ENCODE results near the gene TBCB.
A peak's percentile ranks its signal among the peaks of the same experiment; 100 is the strongest.

TBCB gene

DNA sequence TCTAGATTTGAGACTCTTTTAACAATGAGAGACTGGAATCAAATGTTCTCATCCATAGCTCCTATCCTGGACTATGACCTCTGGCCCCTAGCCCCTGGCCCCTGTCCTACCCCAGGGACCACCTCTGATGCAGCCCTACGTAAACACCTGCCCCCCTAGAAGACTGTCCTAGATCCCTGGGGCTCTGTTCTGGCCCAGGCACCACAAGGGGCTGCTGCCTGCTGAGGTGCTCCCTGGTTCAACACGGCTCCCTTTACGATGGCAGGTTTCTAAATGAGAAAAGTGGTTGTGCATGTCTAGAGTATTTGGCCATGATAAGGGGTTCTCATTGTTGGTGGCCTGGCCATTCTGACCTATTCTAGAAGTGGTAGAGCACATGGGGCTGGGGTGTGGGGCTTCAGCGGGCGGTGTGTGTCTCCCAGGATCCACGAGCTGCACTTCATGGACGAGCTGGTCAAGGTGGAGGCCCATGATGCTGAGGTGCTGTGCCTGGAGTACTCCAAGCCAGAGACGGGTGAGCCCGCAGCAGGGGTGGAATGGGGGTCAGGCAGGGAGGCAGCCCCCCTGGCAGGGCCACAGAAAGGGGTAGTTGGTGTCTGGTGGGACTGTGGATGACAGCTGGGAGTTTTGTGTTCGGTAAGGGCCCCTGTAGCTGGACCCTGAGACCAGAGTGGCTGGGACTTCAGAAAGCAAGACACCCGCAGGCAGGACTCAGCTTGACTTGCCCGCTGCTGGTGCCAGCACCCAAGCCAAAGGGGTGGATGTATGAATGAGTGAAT, 30.8 kb upstream of the TBCB start:
- Histone ChIP-seq H3K4me1 (ENCODE audit: control insufficient read depth, insufficient read depth, low read length) (no peaks in the 10 kb centered on the region), H3K9me3 (ENCODE audit: control insufficient read depth, insufficient read depth, low read depth, low read length) (no peaks in the 10 kb centered on the region), H3K36me3 (ENCODE audit: control insufficient read depth in 2 of 2, insufficient read depth in 1 of 2, low read length in 2 of 2) (peaks cover 81 to 96% of the 10 kb centered on the region in 2 experiments), H3K27ac (ENCODE audit: extremely low read depth, low read depth, low read length) (no peak overlapping the region), H3K4me3 (ENCODE audit: low read depth, low read length) (no peak overlapping the region)
- ChIA-PET POLR2A (interaction anchor here (1.4 kb wide), 1 partner anchor 24 kb away, joined by 3 read pairs; no protein-coding TSS in a partner anchor), CTCF (interaction anchor here (0.6 to 2.5 kb wide), 4 partner anchors 23 to 1095 kb away, joined by 3 to 8 read pairs (median 4); no protein-coding TSS in a partner anchor)
- TF ChIP-seq ZNF600 (tag by site-specific recombination; IDR thresholded peaks at IDR 0.05) (peak; percentile 65), ZNF548 (tag by site-specific recombination; IDR thresholded peaks at IDR 0.05) (no peak), ZIC2 (tag by site-specific recombination; IDR thresholded peaks at IDR 0.05) (peak; percentile 78), GLIS2 (tag by site-specific recombination; IDR thresholded peaks at IDR 0.05) (peak; percentile 33; the same call in 1 of the 2 replicates)
- TF ChIP-seq, protein P1, sequence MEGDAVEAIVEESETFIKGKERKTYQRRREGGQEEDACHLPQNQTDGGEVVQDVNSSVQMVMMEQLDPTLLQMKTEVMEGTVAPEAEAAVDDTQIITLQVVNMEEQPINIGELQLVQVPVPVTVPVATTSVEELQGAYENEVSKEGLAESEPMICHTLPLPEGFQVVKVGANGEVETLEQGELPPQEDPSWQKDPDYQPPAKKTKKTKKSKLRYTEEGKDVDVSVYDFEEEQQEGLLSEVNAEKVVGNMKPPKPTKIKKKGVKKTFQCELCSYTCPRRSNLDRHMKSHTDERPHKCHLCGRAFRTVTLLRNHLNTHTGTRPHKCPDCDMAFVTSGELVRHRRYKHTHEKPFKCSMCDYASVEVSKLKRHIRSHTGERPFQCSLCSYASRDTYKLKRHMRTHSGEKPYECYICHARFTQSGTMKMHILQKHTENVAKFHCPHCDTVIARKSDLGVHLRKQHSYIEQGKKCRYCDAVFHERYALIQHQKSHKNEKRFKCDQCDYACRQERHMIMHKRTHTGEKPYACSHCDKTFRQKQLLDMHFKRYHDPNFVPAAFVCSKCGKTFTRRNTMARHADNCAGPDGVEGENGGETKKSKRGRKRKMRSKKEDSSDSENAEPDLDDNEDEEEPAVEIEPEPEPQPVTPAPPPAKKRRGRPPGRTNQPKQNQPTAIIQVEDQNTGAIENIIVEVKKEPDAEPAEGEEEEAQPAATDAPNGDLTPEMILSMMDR (tag by site-specific recombination; IDR thresholded peaks at IDR 0.05) = no peak
- TF ChIP-seq, protein P2, sequence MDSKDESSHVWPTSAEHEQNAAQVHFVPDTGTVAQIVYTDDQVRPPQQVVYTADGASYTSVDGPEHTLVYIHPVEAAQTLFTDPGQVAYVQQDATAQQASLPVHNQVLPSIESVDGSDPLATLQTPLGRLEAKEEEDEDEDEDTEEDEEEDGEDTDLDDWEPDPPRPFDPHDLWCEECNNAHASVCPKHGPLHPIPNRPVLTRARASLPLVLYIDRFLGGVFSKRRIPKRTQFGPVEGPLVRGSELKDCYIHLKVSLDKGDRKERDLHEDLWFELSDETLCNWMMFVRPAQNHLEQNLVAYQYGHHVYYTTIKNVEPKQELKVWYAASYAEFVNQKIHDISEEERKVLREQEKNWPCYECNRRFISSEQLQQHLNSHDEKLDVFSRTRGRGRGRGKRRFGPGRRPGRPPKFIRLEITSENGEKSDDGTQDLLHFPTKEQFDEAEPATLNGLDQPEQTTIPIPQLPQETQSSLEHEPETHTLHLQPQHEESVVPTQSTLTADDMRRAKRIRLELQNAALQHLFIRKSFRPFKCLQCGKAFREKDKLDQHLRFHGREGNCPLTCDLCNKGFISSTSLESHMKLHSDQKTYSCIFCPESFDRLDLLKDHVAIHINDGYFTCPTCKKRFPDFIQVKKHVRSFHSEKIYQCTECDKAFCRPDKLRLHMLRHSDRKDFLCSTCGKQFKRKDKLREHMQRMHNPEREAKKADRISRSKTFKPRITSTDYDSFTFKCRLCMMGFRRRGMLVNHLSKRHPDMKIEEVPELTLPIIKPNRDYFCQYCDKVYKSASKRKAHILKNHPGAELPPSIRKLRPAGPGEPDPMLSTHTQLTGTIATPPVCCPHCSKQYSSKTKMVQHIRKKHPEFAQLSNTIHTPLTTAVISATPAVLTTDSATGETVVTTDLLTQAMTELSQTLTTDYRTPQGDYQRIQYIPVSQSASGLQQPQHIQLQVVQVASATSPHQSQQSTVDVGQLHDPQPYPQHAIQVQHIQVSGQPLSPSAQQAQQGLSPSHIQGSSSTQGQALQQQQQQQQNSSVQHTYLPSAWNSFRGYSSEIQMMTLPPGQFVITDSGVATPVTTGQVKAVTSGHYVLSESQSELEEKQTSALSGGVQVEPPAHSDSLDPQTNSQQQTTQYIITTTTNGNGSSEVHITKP (tag by site-specific recombination; IDR thresholded peaks at IDR 0.05) = peak; percentile 73

DNA sequence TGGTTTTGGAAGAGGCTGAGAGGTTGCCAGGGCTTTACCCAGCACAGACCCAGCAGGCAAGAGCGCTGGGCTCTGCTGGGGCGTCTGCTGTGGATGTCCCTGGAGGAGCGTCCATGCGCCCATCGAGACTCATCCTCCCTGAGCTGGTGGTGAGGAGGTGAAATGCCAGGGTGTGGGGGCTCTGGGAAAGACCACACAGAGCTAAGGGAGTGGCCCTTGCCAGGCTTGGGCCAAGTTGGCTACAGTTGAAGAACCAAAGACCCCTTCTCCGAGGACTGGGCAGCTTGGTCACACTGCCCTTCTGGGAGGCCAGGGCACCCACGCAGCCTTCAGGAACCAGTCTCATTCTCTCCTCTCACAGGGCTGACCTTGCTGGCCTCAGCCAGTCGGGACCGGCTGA, 28.9 kb upstream of the TBCB start:
- Histone ChIP-seq H3K27ac (ENCODE audit: extremely low read depth, low read depth, low read length) (peak overlapping the region; percentile 22; the same call in 1 of the 2 replicates), H3K4me1 (ENCODE audit: control insufficient read depth, insufficient read depth, low read length) (no peaks in the 10 kb centered on the region), H3K9me3 (ENCODE audit: control insufficient read depth, insufficient read depth, low read depth, low read length) (no peaks in the 10 kb centered on the region), H3K36me3 (ENCODE audit: control insufficient read depth in 2 of 2, insufficient read depth in 1 of 2, low read length in 2 of 2) (peaks cover 91 to 97% of the 10 kb centered on the region in 2 experiments), H3K4me3 (ENCODE audit: low read depth, low read length) (no peak overlapping the region)
- ChIA-PET POLR2A (no interaction called here), CTCF (interaction anchor here (0.7 to 1.0 kb wide), 2 partner anchors 9 to 42 kb away, joined by 3 to 4 read pairs; no protein-coding TSS in a partner anchor)
- TF ChIP-seq ZFP41 (tag by site-specific recombination; IDR thresholded peaks at IDR 0.05; ENCODE audit: borderline replicate concordance) (no peak), SCRT1 (tag by site-specific recombination; IDR thresholded peaks at IDR 0.05; ENCODE audit: borderline replicate concordance) (no peak), ZNF211 (tag by site-specific recombination; IDR thresholded peaks at IDR 0.05; ENCODE audit: low read depth) (no peak), WT1 (tag by site-specific recombination; IDR thresholded peaks at IDR 0.05) (no peak), ZNF707 (tag by site-specific recombination; IDR thresholded peaks at IDR 0.05) (no peak), ZNF114 (tag by site-specific recombination; IDR thresholded peaks at IDR 0.05) (no peak), ZNF311 (tag by site-specific recombination; IDR thresholded peaks at IDR 0.05; ENCODE audit: borderline replicate concordance) (no peak), ZNF184 (tag by site-specific recombination; IDR thresholded peaks at IDR 0.05) (no peak), ZNF354C (tag by site-specific recombination; IDR thresholded peaks at IDR 0.05; ENCODE audit: borderline replicate concordance, low read depth) (no peak), ZNF660 (tag by site-specific recombination; IDR thresholded peaks at IDR 0.05) (no peak), ZNF626 (tag by site-specific recombination; IDR thresholded peaks at IDR 0.05) (no peak)
- TF ChIP-seq, protein P3, sequence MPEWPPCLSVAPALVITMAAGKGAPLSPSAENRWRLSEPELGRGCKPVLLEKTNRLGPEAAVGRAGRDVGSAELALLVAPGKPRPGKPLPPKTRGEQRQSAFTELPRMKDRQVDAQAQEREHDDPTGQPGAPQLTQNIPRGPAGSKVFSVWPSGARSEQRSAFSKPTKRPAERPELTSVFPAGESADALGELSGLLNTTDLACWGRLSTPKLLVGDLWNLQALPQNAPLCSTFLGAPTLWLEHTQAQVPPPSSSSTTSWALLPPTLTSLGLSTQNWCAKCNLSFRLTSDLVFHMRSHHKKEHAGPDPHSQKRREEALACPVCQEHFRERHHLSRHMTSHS (tag by site-specific recombination; IDR thresholded peaks at IDR 0.05) = no peak
- TF ChIP-seq, protein P4, sequence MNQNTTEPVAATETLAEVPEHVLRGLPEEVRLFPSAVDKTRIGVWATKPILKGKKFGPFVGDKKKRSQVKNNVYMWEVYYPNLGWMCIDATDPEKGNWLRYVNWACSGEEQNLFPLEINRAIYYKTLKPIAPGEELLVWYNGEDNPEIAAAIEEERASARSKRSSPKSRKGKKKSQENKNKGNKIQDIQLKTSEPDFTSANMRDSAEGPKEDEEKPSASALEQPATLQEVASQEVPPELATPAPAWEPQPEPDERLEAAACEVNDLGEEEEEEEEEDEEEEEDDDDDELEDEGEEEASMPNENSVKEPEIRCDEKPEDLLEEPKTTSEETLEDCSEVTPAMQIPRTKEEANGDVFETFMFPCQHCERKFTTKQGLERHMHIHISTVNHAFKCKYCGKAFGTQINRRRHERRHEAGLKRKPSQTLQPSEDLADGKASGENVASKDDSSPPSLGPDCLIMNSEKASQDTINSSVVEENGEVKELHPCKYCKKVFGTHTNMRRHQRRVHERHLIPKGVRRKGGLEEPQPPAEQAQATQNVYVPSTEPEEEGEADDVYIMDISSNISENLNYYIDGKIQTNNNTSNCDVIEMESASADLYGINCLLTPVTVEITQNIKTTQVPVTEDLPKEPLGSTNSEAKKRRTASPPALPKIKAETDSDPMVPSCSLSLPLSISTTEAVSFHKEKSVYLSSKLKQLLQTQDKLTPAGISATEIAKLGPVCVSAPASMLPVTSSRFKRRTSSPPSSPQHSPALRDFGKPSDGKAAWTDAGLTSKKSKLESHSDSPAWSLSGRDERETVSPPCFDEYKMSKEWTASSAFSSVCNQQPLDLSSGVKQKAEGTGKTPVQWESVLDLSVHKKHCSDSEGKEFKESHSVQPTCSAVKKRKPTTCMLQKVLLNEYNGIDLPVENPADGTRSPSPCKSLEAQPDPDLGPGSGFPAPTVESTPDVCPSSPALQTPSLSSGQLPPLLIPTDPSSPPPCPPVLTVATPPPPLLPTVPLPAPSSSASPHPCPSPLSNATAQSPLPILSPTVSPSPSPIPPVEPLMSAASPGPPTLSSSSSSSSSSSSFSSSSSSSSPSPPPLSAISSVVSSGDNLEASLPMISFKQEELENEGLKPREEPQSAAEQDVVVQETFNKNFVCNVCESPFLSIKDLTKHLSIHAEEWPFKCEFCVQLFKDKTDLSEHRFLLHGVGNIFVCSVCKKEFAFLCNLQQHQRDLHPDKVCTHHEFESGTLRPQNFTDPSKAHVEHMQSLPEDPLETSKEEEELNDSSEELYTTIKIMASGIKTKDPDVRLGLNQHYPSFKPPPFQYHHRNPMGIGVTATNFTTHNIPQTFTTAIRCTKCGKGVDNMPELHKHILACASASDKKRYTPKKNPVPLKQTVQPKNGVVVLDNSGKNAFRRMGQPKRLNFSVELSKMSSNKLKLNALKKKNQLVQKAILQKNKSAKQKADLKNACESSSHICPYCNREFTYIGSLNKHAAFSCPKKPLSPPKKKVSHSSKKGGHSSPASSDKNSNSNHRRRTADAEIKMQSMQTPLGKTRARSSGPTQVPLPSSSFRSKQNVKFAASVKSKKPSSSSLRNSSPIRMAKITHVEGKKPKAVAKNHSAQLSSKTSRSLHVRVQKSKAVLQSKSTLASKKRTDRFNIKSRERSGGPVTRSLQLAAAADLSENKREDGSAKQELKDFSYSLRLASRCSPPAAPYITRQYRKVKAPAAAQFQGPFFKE (tag by site-specific recombination; IDR thresholded peaks at IDR 0.05; ENCODE audit: borderline replicate concordance) = no peak

Data from HEK293 (cell line).